ENCODE data around the gene KIFAP3.
"Not testable (repeated sequence)": the region's sequence is repeated elsewhere in the genome, so short reads cannot be mapped to it uniquely, and the experiment has no call there.

- TF ChIP-seq POLR2A (IDR thresholded peaks at IDR 0.05); CTCF (IDR thresholded peaks at IDR 0.05 in 4 of 5, conservative IDR thresholded peaks at IDR 0.05 in 1 of 5): not testable (repeated sequence)
Observed at GRCh38 chr1:170094697-170095616, 20.5 kb upstream of the KIFAP3 start.
